ENCODE data around the gene TBX19. TPM values are rescaled to one million over a fixed set of nuclear protein-coding genes. Genes with fewer than 3 reads are reported as not detected.

Gene TBX19
- total RNA-seq, 1 experiment from 2014 or later: 0.36 TPM

DNA sequence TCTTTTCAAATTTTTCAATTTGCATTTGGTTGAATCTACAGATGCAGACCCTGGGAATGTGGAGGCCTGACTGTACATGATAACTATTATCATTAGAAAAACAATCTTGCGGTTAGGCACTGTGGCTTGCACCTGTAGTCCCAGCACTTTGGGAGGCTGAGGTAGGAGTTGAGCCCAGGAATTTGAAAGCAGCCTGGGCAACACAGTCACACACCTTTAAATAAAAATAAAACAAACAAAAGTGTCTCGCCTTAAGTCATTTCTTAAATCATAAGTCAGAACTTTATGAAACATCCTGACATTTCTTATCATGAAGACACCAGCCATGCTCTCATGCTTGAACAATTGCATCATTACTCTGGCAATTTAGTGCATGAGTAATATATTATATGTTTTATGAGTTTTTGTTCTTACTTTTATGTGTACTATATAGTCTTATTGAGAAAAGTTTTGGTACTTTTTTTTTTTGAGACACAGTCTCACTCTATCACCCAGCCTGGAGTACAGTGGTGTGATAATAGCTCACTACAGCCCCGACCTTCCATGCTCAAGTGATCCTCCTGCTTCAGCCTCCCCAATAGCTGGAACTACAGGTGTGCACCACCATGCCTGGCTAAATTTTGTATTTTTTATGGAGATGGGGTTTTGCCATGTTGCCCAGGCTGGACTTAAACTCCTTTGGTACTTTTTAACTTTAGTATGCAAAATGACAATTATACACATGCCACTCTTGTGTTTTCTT, 7.8 kb downstream of the TBX19 start:
- peak; percentile 72 for ATAC-seq
- Histone ChIP-seq H3K9me2 (replicated peaks; ENCODE audit: low read length) (no peaks in the 10 kb centered on the region), H3K4me3 (ENCODE audit: low read length) (no peak overlapping the region), H3K36me3 (ENCODE audit: low read depth, low read length) (no peaks in the 10 kb centered on the region), H3K79me2 (ENCODE audit: low read length) (no peaks in the 10 kb centered on the region), H4K20me1 (ENCODE audit: low read length) (no peaks in the 10 kb centered on the region), H3K27me3 (ENCODE audit: low read length) (no peaks in the 10 kb centered on the region), H3K27ac (ENCODE audit: low read length) (peak overlapping the region; percentile 71), H3K4me1 (ENCODE audit: insufficient read depth, low read length) (peaks cover 50% of the 10 kb centered on the region), H3K9ac (ENCODE audit: low read length) (no peak overlapping the region), H3K9me3 (ENCODE audit: low read length) (no peaks in the 10 kb centered on the region), H3K4me2 (ENCODE audit: low read length) (no peak overlapping the region), H2AFZ (ENCODE audit: low read length) (no peak overlapping the region), H3F3A (ENCODE audit: low read length, unreplicated experiment) (peaks cover 10% of the 10 kb centered on the region)
- DNase-seq: peak; percentile 90
- TF ChIP-seq EZH2phosphoT487 (IDR thresholded peaks at IDR 0.05; ENCODE audit: borderline replicate concordance, low read length) (no peak), CTCF (conservative IDR thresholded peaks at IDR 0.05; ENCODE audit: low read depth, low read length) (no peak), EZH2 (IDR thresholded peaks at IDR 0.05; ENCODE audit: low read length, unreplicated experiment) (no peak)
- BruUV-seq (replicated peaks): no TSS peak
- CTCF ChIA-PET: no interaction called here
- intact Hi-C loops (cut with micrococcal nuclease): loop anchor here (1.0 to 5.0 kb wide), 3 partner anchors 13 to 61 kb away; partner anchors contain the start of gene SFT2D2
- POLR2A ChIA-PET (ENCODE audit: unreplicated experiment): no interaction called here

DNA sequence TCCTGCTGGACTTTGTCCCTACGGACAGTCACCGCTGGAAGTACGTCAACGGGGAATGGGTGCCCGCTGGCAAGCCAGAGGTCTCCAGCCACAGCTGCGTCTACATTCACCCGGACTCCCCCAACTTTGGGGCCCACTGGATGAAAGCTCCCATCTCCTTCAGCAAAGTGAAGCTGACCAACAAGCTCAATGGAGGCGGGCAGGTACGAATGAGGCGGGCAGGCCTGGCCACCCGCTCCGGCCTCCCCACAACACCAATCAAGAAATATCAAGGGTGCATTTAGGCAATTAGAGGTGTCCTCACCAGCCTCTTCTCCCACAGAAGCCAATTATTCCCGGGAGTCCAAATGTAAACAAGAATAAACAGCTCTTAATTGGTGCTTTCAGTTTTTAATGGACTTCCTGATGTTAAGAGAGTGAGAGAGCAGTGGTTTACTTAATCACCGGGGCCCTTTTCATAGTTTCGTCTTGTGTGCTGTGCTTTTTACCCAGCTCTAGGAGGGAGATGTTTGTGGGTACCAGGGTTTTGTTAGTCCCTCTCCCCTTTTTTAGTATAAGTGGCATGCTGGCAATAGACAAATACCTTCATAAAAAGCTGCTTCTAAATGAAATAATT, 10.7 kb downstream of the TBX19 start:
- intact Hi-C loops (cut with micrococcal nuclease): no loop called here
- peaks cover 27% of the 10 kb centered on the region for H3K4me1 ChIP-seq (ENCODE audit: insufficient read depth, low read length)
- H4K20me1 ChIP-seq (ENCODE audit: low read length): no peaks in the 10 kb centered on the region
- POLR2A ChIA-PET (ENCODE audit: unreplicated experiment): interaction anchor here (0.7 kb wide), 1 partner anchor 44 kb away, joined by 3 read pairs; no protein-coding TSS in a partner anchor
- no peak for ATAC-seq
- H3K9me2 ChIP-seq (replicated peaks; ENCODE audit: low read length): no peaks in the 10 kb centered on the region
- no peak for TF ChIP-seq CTCF (conservative IDR thresholded peaks at IDR 0.05; ENCODE audit: low read depth, low read length)
- TF ChIP-seq EZH2phosphoT487 (IDR thresholded peaks at IDR 0.05; ENCODE audit: borderline replicate concordance, low read length): no peak
- no peak for TF ChIP-seq EZH2 (IDR thresholded peaks at IDR 0.05; ENCODE audit: low read length, unreplicated experiment)
- H3K36me3 ChIP-seq (ENCODE audit: low read depth, low read length): no peaks in the 10 kb centered on the region
- no peak overlapping the region for H3K4me3 ChIP-seq (ENCODE audit: low read length)
- DNase-seq: no peak
- H2AFZ ChIP-seq (ENCODE audit: low read length): no peak overlapping the region
- H3F3A ChIP-seq (ENCODE audit: low read length, unreplicated experiment): peaks cover 10% of the 10 kb centered on the region
- no peaks in the 10 kb centered on the region for H3K9me3 ChIP-seq (ENCODE audit: low read length)
- H3K9ac ChIP-seq (ENCODE audit: low read length): no peak overlapping the region
- H3K79me2 ChIP-seq (ENCODE audit: low read length): no peaks in the 10 kb centered on the region
- H3K4me2 ChIP-seq (ENCODE audit: low read length): no peak overlapping the region
- BruUV-seq (replicated peaks): no TSS peak
- H3K27ac ChIP-seq (ENCODE audit: low read length): no peak overlapping the region
- no peaks in the 10 kb centered on the region for H3K27me3 ChIP-seq (ENCODE audit: low read length)
- CTCF ChIA-PET: no interaction called here

GRCh38 chr1:168293356-168293755, 12.7 kb downstream of the TBX19 start:
- Histone ChIP-seq H3F3A (ENCODE audit: low read length, unreplicated experiment) (peaks cover under 1% of the 10 kb centered on the region), H3K27ac (ENCODE audit: low read length) (no peak overlapping the region), H2AFZ (ENCODE audit: low read length) (no peak overlapping the region), H3K9me2 (replicated peaks; ENCODE audit: low read length) (no peaks in the 10 kb centered on the region), H4K20me1 (ENCODE audit: low read length) (no peaks in the 10 kb centered on the region), H3K4me2 (ENCODE audit: low read length) (no peak overlapping the region), H3K9ac (ENCODE audit: low read length) (no peak overlapping the region), H3K4me3 (ENCODE audit: low read length) (no peak overlapping the region), H3K27me3 (ENCODE audit: low read length) (no peaks in the 10 kb centered on the region), H3K4me1 (ENCODE audit: insufficient read depth, low read length) (peaks cover 7% of the 10 kb centered on the region), H3K36me3 (ENCODE audit: low read depth, low read length) (no peaks in the 10 kb centered on the region), H3K79me2 (ENCODE audit: low read length) (no peaks in the 10 kb centered on the region), H3K9me3 (ENCODE audit: low read length) (no peaks in the 10 kb centered on the region)
- ChIA-PET POLR2A (ENCODE audit: unreplicated experiment) (no interaction called here), CTCF (no interaction called here)
- intact Hi-C loops (cut with micrococcal nuclease): no loop called here
- ATAC-seq (no peak), DNase-seq (no peak)
- BruUV-seq (replicated peaks): no TSS peak
- TF ChIP-seq EZH2phosphoT487 (IDR thresholded peaks at IDR 0.05; ENCODE audit: borderline replicate concordance, low read length) (no peak), EZH2 (IDR thresholded peaks at IDR 0.05; ENCODE audit: low read length, unreplicated experiment) (no peak), CTCF (conservative IDR thresholded peaks at IDR 0.05; ENCODE audit: low read depth, low read length) (no peak)

Data from PC-3 (cell line).